Measurements from ENCODE around the gene ARHGEF3.

The ARHGEF3 gene

GRCh38 chr3:56763233-56763632 lies 38.5 kb downstream of the ARHGEF3 start:
- Histone ChIP-seq H2AFZ (ENCODE audit: low read length) (no peak overlapping the region), H3K9me3 (ENCODE audit: insufficient read depth, low read depth, low read length) (no peaks in the 10 kb centered on the region), H3F3A (ENCODE audit: low read depth) (no peaks in the 10 kb centered on the region), H3K4me2 (ENCODE audit: low read depth, low read length, poor library complexity, severe bottlenecking) (no peak overlapping the region), H3K9me2 (replicated peaks; ENCODE audit: low read depth, low read length) (no peaks in the 10 kb centered on the region), H3K9ac (ENCODE audit: low read depth, low read length, poor library complexity, severe bottlenecking) (no peak overlapping the region), H3K79me2 (ENCODE audit: insufficient read depth, low read length) (peaks cover 5% of the 10 kb centered on the region; the same call in 1 of the 2 replicates), H4K20me1 (ENCODE audit: insufficient read depth, low read length, poor library complexity, severe bottlenecking) (no peaks in the 10 kb centered on the region), H3K27me3 (ENCODE audit: insufficient read depth, low read length, poor library complexity, severe bottlenecking) (no peaks in the 10 kb centered on the region), H3K4me1 (ENCODE audit: insufficient read depth, low read length, poor library complexity, severe bottlenecking) (peaks cover 8% of the 10 kb centered on the region), H3K4me3 (ENCODE audit: low read length, poor library complexity, severe bottlenecking) (no peak overlapping the region), H3K36me3 (ENCODE audit: insufficient read depth, low read length) (no peaks in the 10 kb centered on the region; the same call in 1 of the 2 replicates)
- TF ChIP-seq EZH2phosphoT487 (IDR thresholded peaks at IDR 0.05; ENCODE audit: borderline replicate concordance): no peak
- TF ChIP-seq, protein P1, sequence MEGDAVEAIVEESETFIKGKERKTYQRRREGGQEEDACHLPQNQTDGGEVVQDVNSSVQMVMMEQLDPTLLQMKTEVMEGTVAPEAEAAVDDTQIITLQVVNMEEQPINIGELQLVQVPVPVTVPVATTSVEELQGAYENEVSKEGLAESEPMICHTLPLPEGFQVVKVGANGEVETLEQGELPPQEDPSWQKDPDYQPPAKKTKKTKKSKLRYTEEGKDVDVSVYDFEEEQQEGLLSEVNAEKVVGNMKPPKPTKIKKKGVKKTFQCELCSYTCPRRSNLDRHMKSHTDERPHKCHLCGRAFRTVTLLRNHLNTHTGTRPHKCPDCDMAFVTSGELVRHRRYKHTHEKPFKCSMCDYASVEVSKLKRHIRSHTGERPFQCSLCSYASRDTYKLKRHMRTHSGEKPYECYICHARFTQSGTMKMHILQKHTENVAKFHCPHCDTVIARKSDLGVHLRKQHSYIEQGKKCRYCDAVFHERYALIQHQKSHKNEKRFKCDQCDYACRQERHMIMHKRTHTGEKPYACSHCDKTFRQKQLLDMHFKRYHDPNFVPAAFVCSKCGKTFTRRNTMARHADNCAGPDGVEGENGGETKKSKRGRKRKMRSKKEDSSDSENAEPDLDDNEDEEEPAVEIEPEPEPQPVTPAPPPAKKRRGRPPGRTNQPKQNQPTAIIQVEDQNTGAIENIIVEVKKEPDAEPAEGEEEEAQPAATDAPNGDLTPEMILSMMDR (conservative IDR thresholded peaks at IDR 0.05; ENCODE audit: low read length): no peak

DNA sequence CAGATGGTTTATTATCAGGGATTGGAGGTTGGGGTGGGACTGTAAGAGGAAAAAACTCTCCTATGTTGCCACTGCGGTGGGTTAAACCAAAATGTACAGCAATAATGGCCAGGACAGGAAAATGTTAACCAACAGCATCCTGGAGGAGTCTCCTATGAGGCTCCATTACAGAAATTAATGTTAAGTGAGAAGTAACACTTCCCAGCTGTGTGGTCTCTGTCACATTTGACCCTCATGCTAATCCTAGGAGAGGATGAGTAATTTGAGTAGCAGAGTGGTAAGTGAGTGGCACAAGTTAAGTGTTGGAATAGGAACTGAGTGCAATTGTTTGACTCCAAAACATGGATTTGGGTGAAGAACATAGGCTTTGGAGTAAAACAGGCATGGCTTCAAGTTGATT lies 39.0 kb downstream of the ARHGEF3 start:
- H3K79me2 ChIP-seq (ENCODE audit: insufficient read depth, low read length): peaks cover 5% of the 10 kb centered on the region; the same call in 1 of the 2 replicates
- H3F3A ChIP-seq (ENCODE audit: low read depth): no peaks in the 10 kb centered on the region
- H2AFZ ChIP-seq (ENCODE audit: low read length): no peak overlapping the region
- no peaks in the 10 kb centered on the region for H3K9me3 ChIP-seq (ENCODE audit: insufficient read depth, low read depth, low read length)
- H4K20me1 ChIP-seq (ENCODE audit: insufficient read depth, low read length, poor library complexity, severe bottlenecking): no peaks in the 10 kb centered on the region
- no peak overlapping the region for H3K4me3 ChIP-seq (ENCODE audit: low read length, poor library complexity, severe bottlenecking)
- no peaks in the 10 kb centered on the region for H3K9me2 ChIP-seq (replicated peaks; ENCODE audit: low read depth, low read length)
- no peak overlapping the region for H3K4me2 ChIP-seq (ENCODE audit: low read depth, low read length, poor library complexity, severe bottlenecking)
- no peaks in the 10 kb centered on the region for H3K27me3 ChIP-seq (ENCODE audit: insufficient read depth, low read length, poor library complexity, severe bottlenecking)
- H3K4me1 ChIP-seq (ENCODE audit: insufficient read depth, low read length, poor library complexity, severe bottlenecking): peaks cover 8% of the 10 kb centered on the region
- no peak overlapping the region for H3K9ac ChIP-seq (ENCODE audit: low read depth, low read length, poor library complexity, severe bottlenecking)
- no peak for TF ChIP-seq EZH2phosphoT487 (IDR thresholded peaks at IDR 0.05; ENCODE audit: borderline replicate concordance)
- H3K36me3 ChIP-seq (ENCODE audit: insufficient read depth, low read length): no peaks in the 10 kb centered on the region; the same call in 1 of the 2 replicates

DNA sequence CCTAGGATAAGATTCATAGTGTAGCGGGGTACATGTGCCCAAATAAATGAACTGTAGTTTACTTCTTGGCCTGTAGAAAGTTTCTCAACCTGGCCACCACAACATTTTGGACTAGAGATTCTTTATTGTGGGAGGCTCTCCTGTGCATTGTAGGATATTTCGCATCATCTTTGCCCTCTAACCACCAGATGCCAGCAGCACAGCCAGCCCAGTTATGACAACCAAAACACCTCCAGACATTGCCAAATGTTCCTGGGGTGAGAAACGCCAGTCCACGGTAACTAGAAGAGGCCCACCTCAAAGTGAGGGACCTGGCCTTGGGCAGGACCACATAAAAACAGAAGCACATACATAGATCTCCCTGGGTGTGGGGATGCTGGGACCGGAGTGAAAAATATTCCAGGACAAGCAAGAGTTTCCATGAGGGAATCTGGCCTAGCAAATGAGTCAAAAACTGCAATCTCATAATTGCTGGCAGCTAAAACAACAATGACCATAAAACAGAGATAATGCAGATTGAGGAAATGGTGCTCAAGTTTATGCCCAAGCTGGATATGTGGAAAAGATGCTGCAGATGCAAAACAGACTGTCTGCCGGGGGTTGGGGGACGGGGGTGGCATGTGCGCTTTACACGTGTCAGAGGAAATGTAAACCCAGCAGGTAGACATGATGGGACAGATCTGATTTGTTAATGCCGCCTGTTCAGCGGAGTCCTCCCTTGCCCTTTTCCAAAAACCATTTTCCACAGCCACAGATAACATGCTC lies 39.7 kb downstream of the ARHGEF3 start:
- no peak for TF ChIP-seq EZH2phosphoT487 (IDR thresholded peaks at IDR 0.05; ENCODE audit: borderline replicate concordance)
- TF ChIP-seq, protein P1 (conservative IDR thresholded peaks at IDR 0.05; ENCODE audit: low read length): no peak
- H3K4me2 ChIP-seq (ENCODE audit: low read depth, low read length, poor library complexity, severe bottlenecking): no peak overlapping the region
- H4K20me1 ChIP-seq (ENCODE audit: insufficient read depth, low read length, poor library complexity, severe bottlenecking): no peaks in the 10 kb centered on the region
- no peaks in the 10 kb centered on the region; the same call in 1 of the 2 replicates for H3K36me3 ChIP-seq (ENCODE audit: insufficient read depth, low read length)
- no peak overlapping the region for H2AFZ ChIP-seq (ENCODE audit: low read length)
- H3K27me3 ChIP-seq (ENCODE audit: insufficient read depth, low read length, poor library complexity, severe bottlenecking): no peaks in the 10 kb centered on the region
- no peaks in the 10 kb centered on the region for H3F3A ChIP-seq (ENCODE audit: low read depth)
- no peaks in the 10 kb centered on the region for H3K9me3 ChIP-seq (ENCODE audit: insufficient read depth, low read depth, low read length)
- peaks cover 8% of the 10 kb centered on the region for H3K4me1 ChIP-seq (ENCODE audit: insufficient read depth, low read length, poor library complexity, severe bottlenecking)
- no peaks in the 10 kb centered on the region for H3K9me2 ChIP-seq (replicated peaks; ENCODE audit: low read depth, low read length)
- H3K79me2 ChIP-seq (ENCODE audit: insufficient read depth, low read length): peaks cover 5% of the 10 kb centered on the region; the same call in 1 of the 2 replicates
- no peak overlapping the region for H3K9ac ChIP-seq (ENCODE audit: low read depth, low read length, poor library complexity, severe bottlenecking)
- H3K4me3 ChIP-seq (ENCODE audit: low read length, poor library complexity, severe bottlenecking): no peak overlapping the region

Measured in Loucy (cell line).